Stimulated activated CD8-positive, alpha-beta memory T cell treated with anti-CD3 and anti-CD28 coated beads, Interleukin-7, amount 100 ng/mL, for 24 hours (primary cell): ENCODE measurements around the gene MIOS.

Experiments
- DNase-seq: peaks from one replicate; pipeline ENCODE4 v3.0.0-alpha.2; 2020; ENCODE audit warnings: low read depth

The MIOS gene

GRCh38 chr7:7566651-7567611, at the start of gene MIOS:
TSS of gene MIOS (plus strand) at chr7:7566884. CDS start at chr7:7572476, 5,592 bp downstream.
- peak; percentile 51 for DNase-seq

- no peak for DNase-seq
These were observed 48.9 kb upstream of the MIOS start for GRCh38 chr7:7517754-7518153.

- DNase-seq: no peak
These were observed 47.6 kb upstream of the MIOS start for GRCh38 chr7:7519056-7519455.

- no peak for DNase-seq
These were observed 47.2 kb upstream of the MIOS start for GRCh38 chr7:7519528-7519927.

GRCh38 chr7:7521259-7521658, 45.4 kb upstream of the MIOS start:
- DNase-seq: no peak

- DNase-seq: no peak
These were observed 44.3 kb upstream of the MIOS start for GRCh38 chr7:7522421-7522820.

GRCh38 chr7:7524121-7524520, 42.6 kb upstream of the MIOS start:
- DNase-seq: no peak

GRCh38 chr7:7526006-7526405, 40.7 kb upstream of the MIOS start:
- no peak for DNase-seq

- DNase-seq: no peak
These were observed 39.6 kb upstream of the MIOS start for GRCh38 chr7:7527047-7527446.

- no peak for DNase-seq
These were observed 37.4 kb upstream of the MIOS start for GRCh38 chr7:7529328-7529727.

GRCh38 chr7:7533831-7534430, 32.8 kb upstream of the MIOS start:
- DNase-seq: no peak

- DNase-seq: no peak
These were observed 31.0 kb upstream of the MIOS start, which contains the start of gene COL28A1 for GRCh38 chr7:7535691-7536090. TSS of gene COL28A1 (minus strand) at chr7:7535873. CDS start at chr7:7532875, 2,998 bp downstream.

GRCh38 chr7:7536396-7537019, 30.2 kb upstream of the MIOS start:
- DNase-seq: no peak

GRCh38 chr7:7537711-7538110, 29.0 kb upstream of the MIOS start:
- no peak for DNase-seq

- no peak for DNase-seq
These were observed 27.5 kb upstream of the MIOS start for GRCh38 chr7:7539152-7539551.

GRCh38 chr7:7539711-7540110, 27.0 kb upstream of the MIOS start:
- DNase-seq: no peak

- no peak for DNase-seq
These were observed 24.3 kb upstream of the MIOS start for GRCh38 chr7:7542251-7542835.

- no peak for DNase-seq
These were observed 18.3 kb upstream of the MIOS start for GRCh38 chr7:7548407-7548806.

- DNase-seq: no peak
These were observed 16.0 kb upstream of the MIOS start for GRCh38 chr7:7550663-7551062.

- no peak for DNase-seq
These were observed 14.5 kb upstream of the MIOS start for GRCh38 chr7:7552199-7552598.

GRCh38 chr7:7553386-7553785, 13.3 kb upstream of the MIOS start:
- no peak for DNase-seq

GRCh38 chr7:7554021-7554432, 12.7 kb upstream of the MIOS start:
- DNase-seq: no peak
